Activated CD8-positive, alpha-beta T cell treated with anti-CD3 and anti-CD28 coated beads, Interleukin-2, amount 10 ng/mL, durations not matched to agents 7 days and 5 days (primary cell): Measurements from ENCODE around the gene ZNF148. TPM values are rescaled to one million over a fixed set of nuclear protein-coding genes. Genes with fewer than 3 reads are reported as not detected.
A peak's percentile ranks its signal among the peaks of the same experiment; 100 is the strongest.
"Not testable (repeated sequence)": the region's sequence is repeated elsewhere in the genome, so short reads cannot be mapped to it uniquely, and the experiment has no call there.

Experiments
- ATAC-seq: fragments of 150-1000 bp; cut with Tn5 transposase; one replicate; pipeline ENCODE4 v1.10.0; 2021; ENCODE audit warnings: moderate library complexity
- CTCF ChIA-PET: fragments of 350-600 bp; sonication (Branson Sonifier 250); formaldehyde crosslinking; loops from one replicate; lab custom pipeline; 2021; ENCODE audit warnings: antibody characterized with exemption; lab: Charles Lee
- POLR2A ChIA-PET: fragments of 350-600 bp; sonication (Branson Sonifier 250); formaldehyde crosslinking; loops from one replicate; lab custom pipeline; 2021; ENCODE audit warnings: antibody characterized with exemption; lab: Charles Lee
- DNase-seq: peaks from one replicate; pipeline ENCODE4 v3.0.0-alpha.2; 2020
- H3K27ac Mint-ChIP-seq: one replicate; pipeline ENCODE4 v1.8.0; 2021; ENCODE audit warnings: mild to moderate bottlenecking, mixed read lengths
- H3K27me3 Mint-ChIP-seq: one replicate; pipeline ENCODE4 v1.8.0; 2021; ENCODE audit warnings: low read depth, mixed read lengths
- H3K36me3 Mint-ChIP-seq: one replicate; pipeline ENCODE4 v1.8.0; 2021; ENCODE audit warnings: low read depth, mixed read lengths
- H3K4me1 Mint-ChIP-seq: one replicate; pipeline ENCODE4 v1.8.0; 2021; ENCODE audit warnings: low read depth, mixed read lengths
- H3K4me3 Mint-ChIP-seq: one replicate; pipeline ENCODE4 v1.8.0; 2021; ENCODE audit warnings: mild to moderate bottlenecking, mixed read lengths
- H3K9me3 Mint-ChIP-seq: one replicate; pipeline ENCODE4 v1.8.0; 2022; ENCODE audit warnings: mixed read lengths; ENCODE audit not compliant: insufficient read depth
- total RNA-seq, 2 experiments: library from RNA; stranded (reverse); gene quantifications; one replicate each; pipeline ENCODE4 v1.2.3, GENCODE V29; 2021

Gene ZNF148
- total RNA-seq, 2 experiments from 2014 or later: 39.1 to 39.6 TPM

- peaks cover 32% of the 10 kb centered on the region for H3K27me3 Mint-ChIP-seq
- H3K9me3 Mint-ChIP-seq: no peaks in the 10 kb centered on the region
- H3K4me3 Mint-ChIP-seq: no peak overlapping the region
- peaks cover 3% of the 10 kb centered on the region for H3K4me1 Mint-ChIP-seq
- DNase-seq: no peak
- no peaks in the 10 kb centered on the region for H3K36me3 Mint-ChIP-seq
- ATAC-seq: no peak
- CTCF ChIA-PET: no interaction called here
- H3K27ac Mint-ChIP-seq: no peak overlapping the region
- POLR2A ChIA-PET: no interaction called here
Observed at GRCh38 chr3:125395091-125395490, 20.0 kb upstream of the ZNF148 start.

- peaks cover 28% of the 10 kb centered on the region for H3K27me3 Mint-ChIP-seq
- no peak overlapping the region for H3K27ac Mint-ChIP-seq
- no peak for ATAC-seq
Observed at GRCh38 chr3:125394406-125394805, 19.3 kb upstream of the ZNF148 start.

GRCh38 chr3:125389282-125389681 lies 14.2 kb upstream of the ZNF148 start:
- Mint-ChIP-seq H3K27ac (no peak overlapping the region), H3K27me3 (peaks cover 14% of the 10 kb centered on the region), H3K4me3 (peak overlapping the region; percentile 30), H3K9me3 (no peaks in the 10 kb centered on the region), H3K4me1 (peaks cover 19% of the 10 kb centered on the region), H3K36me3 (no peaks in the 10 kb centered on the region)
- ATAC-seq: peak; percentile 15
- ChIA-PET POLR2A (no interaction called here), CTCF (interaction anchor here (0.9 to 1.0 kb wide), 2 partner anchors 13 to 226 kb away, joined by 3 read pairs; no protein-coding TSS in a partner anchor)
- DNase-seq: peak; percentile 26

More at GRCh38 chr3:125394406-125394805, 19.3 kb upstream of the ZNF148 start:
- ChIA-PET POLR2A (no interaction called here), CTCF (no interaction called here)
- no peak for DNase-seq
- Mint-ChIP-seq H3K4me1 (peaks cover 8% of the 10 kb centered on the region), H3K4me3 (no peak overlapping the region), H3K9me3 (no peaks in the 10 kb centered on the region), H3K36me3 (no peaks in the 10 kb centered on the region)

GRCh38 chr3:125388369-125388768 lies 13.2 kb upstream of the ZNF148 start:
- Mint-ChIP-seq H3K27me3 (peaks cover 16% of the 10 kb centered on the region), H3K4me1 (peaks cover 16% of the 10 kb centered on the region)
- ATAC-seq, CTCF ChIA-PET, H3K36me3 Mint-ChIP-seq, H3K4me3 Mint-ChIP-seq, DNase-seq, POLR2A ChIA-PET, H3K9me3 Mint-ChIP-seq, H3K27ac Mint-ChIP-seq: not testable (repeated sequence)

GRCh38 chr3:125386811-125387210 lies 11.7 kb upstream of the ZNF148 start:
- peaks cover 18% of the 10 kb centered on the region for H3K27me3 Mint-ChIP-seq
- H3K27ac Mint-ChIP-seq: no peak overlapping the region
- POLR2A ChIA-PET: no interaction called here
- ATAC-seq: no peak
- no peak overlapping the region for H3K4me3 Mint-ChIP-seq
- no peaks in the 10 kb centered on the region for H3K36me3 Mint-ChIP-seq
- H3K9me3 Mint-ChIP-seq: no peaks in the 10 kb centered on the region
- peaks cover 21% of the 10 kb centered on the region for H3K4me1 Mint-ChIP-seq
- DNase-seq: no peak
- CTCF ChIA-PET: interaction anchor here (1.4 kb wide), 1 partner anchor 198 kb away, joined by 3 read pairs; no protein-coding TSS in a partner anchor

GRCh38 chr3:125383744-125384143 lies 8.6 kb upstream of the ZNF148 start:
- ChIA-PET CTCF (no interaction called here), POLR2A (no interaction called here)
- Mint-ChIP-seq H3K4me1 (peaks cover 14% of the 10 kb centered on the region), H3K27me3 (peaks cover 18% of the 10 kb centered on the region), H3K27ac (no peak overlapping the region), H3K9me3 (no peaks in the 10 kb centered on the region), H3K4me3 (no peak overlapping the region), H3K36me3 (no peaks in the 10 kb centered on the region)
- DNase-seq (no peak), ATAC-seq (no peak)

GRCh38 chr3:125382298-125382697 lies 7.2 kb upstream of the ZNF148 start:
- no peak for DNase-seq

GRCh38 chr3:125381743-125382142 lies 6.6 kb upstream of the ZNF148 start:
- CTCF ChIA-PET: interaction anchor here (0.6 to 1.7 kb wide), 5 partner anchors 26 to 453 kb away, joined by 3 to 5 read pairs (median 3); no protein-coding TSS in a partner anchor

More at GRCh38 chr3:125382298-125382697, 7.2 kb upstream of the ZNF148 start:
- Mint-ChIP-seq H3K4me1 (peaks cover 10% of the 10 kb centered on the region), H3K27me3 (peaks cover 12% of the 10 kb centered on the region), H3K9me3 (no peaks in the 10 kb centered on the region), H3K4me3 (no peak overlapping the region), H3K36me3 (no peaks in the 10 kb centered on the region), H3K27ac (no peak overlapping the region)
- CTCF ChIA-PET: interaction anchor here (0.6 to 1.7 kb wide), 4 partner anchors 26 to 453 kb away, joined by 3 to 5 read pairs (median 4); no protein-coding TSS in a partner anchor
- ATAC-seq: no peak
- POLR2A ChIA-PET: no interaction called here

GRCh38 chr3:125381314-125381713 lies 6.2 kb upstream of the ZNF148 start:
- Mint-ChIP-seq H3K36me3 (no peaks in the 10 kb centered on the region), H3K4me3 (no peak overlapping the region), H3K27me3 (peaks cover 12% of the 10 kb centered on the region), H3K27ac (no peak overlapping the region), H3K4me1 (peaks cover 11% of the 10 kb centered on the region), H3K9me3 (no peaks in the 10 kb centered on the region)
- no peak for DNase-seq
- ChIA-PET CTCF (interaction anchor here (0.7 to 1.7 kb wide), 4 partner anchors 54 to 452 kb away, joined by 3 to 5 read pairs (median 4); no protein-coding TSS in a partner anchor), POLR2A (interaction anchor here (0.6 kb wide), 1 partner anchor 11 kb away, joined by 3 read pairs; no protein-coding TSS in a partner anchor)
- ATAC-seq: no peak

More at GRCh38 chr3:125381743-125382142, 6.6 kb upstream of the ZNF148 start:
- peaks cover 12% of the 10 kb centered on the region for H3K27me3 Mint-ChIP-seq
- H3K4me1 Mint-ChIP-seq: peaks cover 10% of the 10 kb centered on the region
- H3K27ac Mint-ChIP-seq: no peak overlapping the region
- peak; percentile 42 for DNase-seq
- H3K36me3 Mint-ChIP-seq: no peaks in the 10 kb centered on the region
- H3K9me3 Mint-ChIP-seq: no peaks in the 10 kb centered on the region
- peak; percentile 71 for ATAC-seq
- POLR2A ChIA-PET: no interaction called here
- no peak overlapping the region for H3K4me3 Mint-ChIP-seq

GRCh38 chr3:125379483-125379882 lies 4.4 kb upstream of the ZNF148 start:
- Mint-ChIP-seq H3K9me3 (no peaks in the 10 kb centered on the region), H3K4me1 (peaks cover 20% of the 10 kb centered on the region), H3K27ac (no peak overlapping the region), H3K27me3 (peaks cover 8% of the 10 kb centered on the region), H3K36me3 (peaks cover 1% of the 10 kb centered on the region), H3K4me3 (no peak overlapping the region)
- ATAC-seq (no peak), DNase-seq (no peak)
- CTCF ChIA-PET: no interaction called here
- POLR2A ChIA-PET: no interaction called here

- peaks cover 5% of the 10 kb centered on the region for H3K36me3 Mint-ChIP-seq
- ChIA-PET POLR2A (no interaction called here), CTCF (no interaction called here)
- DNase-seq (no peak), ATAC-seq (no peak)
- peaks cover 6% of the 10 kb centered on the region for H3K27me3 Mint-ChIP-seq
- H3K27ac Mint-ChIP-seq: no peak overlapping the region
- H3K9me3 Mint-ChIP-seq: no peaks in the 10 kb centered on the region
- H3K4me3 Mint-ChIP-seq: no peak overlapping the region
- H3K4me1 Mint-ChIP-seq: peaks cover 26% of the 10 kb centered on the region
Observed at GRCh38 chr3:125378762-125379161, 3.6 kb upstream of the ZNF148 start.

GRCh38 chr3:125375950-125376679 lies 990 bp upstream of the ZNF148 start:
- peaks cover 18% of the 10 kb centered on the region for H3K36me3 Mint-ChIP-seq
- ATAC-seq: no peak
- no peaks in the 10 kb centered on the region for H3K9me3 Mint-ChIP-seq
- H3K27ac Mint-ChIP-seq: peak overlapping the region; percentile 93
- H3K27me3 Mint-ChIP-seq: no peaks in the 10 kb centered on the region
- peak overlapping the region; percentile 97 for H3K4me3 Mint-ChIP-seq
- DNase-seq: no peak
- peaks cover 26% of the 10 kb centered on the region for H3K4me1 Mint-ChIP-seq
- ChIA-PET POLR2A (interaction anchor here (1.1 to 1.9 kb wide), 4 partner anchors 10 to 48 kb away, joined by 3 to 6 read pairs (median 5); no protein-coding TSS in a partner anchor), CTCF (interaction anchor here (1.1 to 1.5 kb wide), 2 partner anchors 13 to 322 kb away, joined by 3 read pairs; no protein-coding TSS in a partner anchor)
